ENCODE measurements around the gene APC.

DNA sequence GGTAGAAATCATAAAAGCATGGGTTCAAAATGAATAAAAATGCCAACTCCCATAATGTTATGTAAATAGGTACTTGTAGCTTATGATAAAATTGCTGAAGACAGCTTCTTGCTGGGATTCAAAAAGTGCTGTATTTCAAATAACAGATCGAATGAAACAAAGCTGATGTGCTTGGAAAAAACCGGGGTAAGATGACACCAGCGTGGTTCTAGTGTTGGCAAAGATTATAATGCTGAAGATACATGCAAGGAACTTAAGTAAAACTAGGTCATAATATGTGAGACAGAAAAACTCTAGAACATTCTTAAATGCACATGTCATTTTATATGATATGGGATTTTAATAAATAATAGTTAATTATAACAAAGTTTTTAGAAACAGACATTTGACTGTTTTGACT, 44.4 kb upstream of the APC start:
- TF ChIP-seq, protein P1, sequence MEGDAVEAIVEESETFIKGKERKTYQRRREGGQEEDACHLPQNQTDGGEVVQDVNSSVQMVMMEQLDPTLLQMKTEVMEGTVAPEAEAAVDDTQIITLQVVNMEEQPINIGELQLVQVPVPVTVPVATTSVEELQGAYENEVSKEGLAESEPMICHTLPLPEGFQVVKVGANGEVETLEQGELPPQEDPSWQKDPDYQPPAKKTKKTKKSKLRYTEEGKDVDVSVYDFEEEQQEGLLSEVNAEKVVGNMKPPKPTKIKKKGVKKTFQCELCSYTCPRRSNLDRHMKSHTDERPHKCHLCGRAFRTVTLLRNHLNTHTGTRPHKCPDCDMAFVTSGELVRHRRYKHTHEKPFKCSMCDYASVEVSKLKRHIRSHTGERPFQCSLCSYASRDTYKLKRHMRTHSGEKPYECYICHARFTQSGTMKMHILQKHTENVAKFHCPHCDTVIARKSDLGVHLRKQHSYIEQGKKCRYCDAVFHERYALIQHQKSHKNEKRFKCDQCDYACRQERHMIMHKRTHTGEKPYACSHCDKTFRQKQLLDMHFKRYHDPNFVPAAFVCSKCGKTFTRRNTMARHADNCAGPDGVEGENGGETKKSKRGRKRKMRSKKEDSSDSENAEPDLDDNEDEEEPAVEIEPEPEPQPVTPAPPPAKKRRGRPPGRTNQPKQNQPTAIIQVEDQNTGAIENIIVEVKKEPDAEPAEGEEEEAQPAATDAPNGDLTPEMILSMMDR (IDR thresholded peaks at IDR 0.05) = no peak
- no peak for TF ChIP-seq EP300 (IDR thresholded peaks at IDR 0.05; ENCODE audit: low read depth)
- no peak for TF ChIP-seq POLR2A (IDR thresholded peaks at IDR 0.05)
- no peak for TF ChIP-seq POLR2AphosphoS5 (IDR thresholded peaks at IDR 0.05)
